Colonic mucosa (tissue), 4 donors: ENCODE results near the gene ZNF263. TPM values are rescaled to one million over a fixed set of nuclear protein-coding genes. Genes with fewer than 3 reads are reported as not detected.
A peak's percentile ranks its signal among the peaks of the same experiment; 100 is the strongest.

Source experiments
- DNase-seq: peaks from one replicate; pipeline ENCODE4 v3.0.0-alpha.2; 2020
- H3K27ac ChIP-seq: fragments of 200-600 bp; one replicate; pipeline ENCODE4 v1.8.0; 2021
- H3K27me3 ChIP-seq: fragments of 200-600 bp; one replicate; pipeline ENCODE4 v1.8.0; 2021
- H3K36me3 ChIP-seq: fragments of 200-600 bp; one replicate; pipeline ENCODE4 v1.8.0; 2021
- H3K4me1 ChIP-seq: fragments of 200-600 bp; one replicate; pipeline ENCODE4 v1.8.0; 2021; ENCODE audit warnings: mild to moderate bottlenecking
- H3K4me3 ChIP-seq: fragments of 200-600 bp; one replicate; pipeline ENCODE4 v1.8.0; 2021
- H3K9ac ChIP-seq, 2 donors: one replicate each; pipeline ENCODE4 v1.7.0; 2013; ENCODE audit warnings: control low read depth in 2 of 2, low read depth in 2 of 2, low read length in 2 of 2
- H3K9me3 ChIP-seq: fragments of 200-600 bp; one replicate; pipeline ENCODE4 v1.8.0; 2021
- intact Hi-C: fragments of 100-400 bp; cut with DNase I; formaldehyde crosslinking; loops from one replicate; pipeline ENCODE4 v1.14.1; 2022
- total RNA-seq, 2 donors: library from RNA; stranded (reverse); fragmentation: NEBNext Ultra II Directional in 1 of 2; extraction: Animal tissue kit (Norgen Biotek cat#: 25700) in 1 of 2; gene quantifications; one replicate each; pipeline ENCODE4 v1.2.1, GENCODE V29; 2021
- TF ChIP-seq, protein P1 (sequence below): fragments of 200-600 bp; IDR thresholded peaks from one replicate; pipeline ENCODE4 v1.8.0; 2022; ENCODE audit warnings: antibody characterized with exemption, mild to moderate bottlenecking
- donor health status: healthy.
- donor health status: DM: no; HTN: no; CAD: no.
- donor health status: DM: no; HTN: no; CAD: no.

The ZNF263 gene
- total RNA-seq, 2 donors from 2014 or later, result 19.5 to 27.2 TPM

DNA sequence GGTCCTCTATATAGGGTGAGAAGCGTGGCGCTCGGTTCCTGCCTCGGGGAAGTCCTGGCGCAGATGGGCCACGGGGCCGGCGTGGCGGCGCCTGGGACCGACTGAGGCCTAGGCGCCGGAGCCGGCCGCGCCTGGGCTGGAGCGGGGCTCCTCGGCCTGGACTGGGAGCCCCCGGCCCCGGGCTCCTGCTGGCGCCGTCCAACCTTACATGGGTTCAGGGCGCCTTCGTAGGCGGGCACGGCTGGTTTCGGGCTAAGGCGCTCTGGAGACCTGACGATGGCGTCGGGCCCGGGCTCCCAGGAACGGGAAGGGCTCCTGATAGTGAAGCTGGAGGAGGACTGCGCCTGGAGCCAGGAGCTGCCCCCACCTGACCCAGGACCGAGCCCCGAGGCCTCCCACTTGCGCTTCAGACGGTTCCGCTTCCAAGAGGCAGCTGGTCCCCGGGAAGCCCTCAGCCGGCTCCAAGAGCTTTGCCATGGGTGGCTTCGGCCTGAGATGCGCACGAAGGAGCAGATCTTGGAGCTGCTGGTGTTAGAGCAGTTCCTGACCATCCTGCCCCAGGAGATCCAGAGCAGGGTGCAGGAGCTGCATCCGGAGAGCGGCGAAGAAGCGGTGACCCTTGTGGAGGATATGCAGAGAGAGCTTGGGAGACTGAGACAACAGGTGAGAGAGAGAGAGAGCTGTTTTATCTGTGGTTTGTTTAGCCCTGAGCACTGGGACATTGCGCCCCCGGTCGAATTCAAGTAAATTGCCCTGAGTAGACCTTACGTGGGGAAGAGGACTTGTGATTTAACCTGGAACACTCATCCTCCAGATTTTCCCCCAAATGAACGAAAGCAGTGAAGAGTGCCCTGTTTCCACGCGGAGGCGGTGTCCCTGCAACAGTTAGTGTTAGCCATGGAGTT, 504 bp downstream of the ZNF263 start:
- H3K9me3 ChIP-seq, result peaks cover 5% of the 10 kb centered on the region
- no peak for DNase-seq
- TF ChIP-seq, protein P1, sequence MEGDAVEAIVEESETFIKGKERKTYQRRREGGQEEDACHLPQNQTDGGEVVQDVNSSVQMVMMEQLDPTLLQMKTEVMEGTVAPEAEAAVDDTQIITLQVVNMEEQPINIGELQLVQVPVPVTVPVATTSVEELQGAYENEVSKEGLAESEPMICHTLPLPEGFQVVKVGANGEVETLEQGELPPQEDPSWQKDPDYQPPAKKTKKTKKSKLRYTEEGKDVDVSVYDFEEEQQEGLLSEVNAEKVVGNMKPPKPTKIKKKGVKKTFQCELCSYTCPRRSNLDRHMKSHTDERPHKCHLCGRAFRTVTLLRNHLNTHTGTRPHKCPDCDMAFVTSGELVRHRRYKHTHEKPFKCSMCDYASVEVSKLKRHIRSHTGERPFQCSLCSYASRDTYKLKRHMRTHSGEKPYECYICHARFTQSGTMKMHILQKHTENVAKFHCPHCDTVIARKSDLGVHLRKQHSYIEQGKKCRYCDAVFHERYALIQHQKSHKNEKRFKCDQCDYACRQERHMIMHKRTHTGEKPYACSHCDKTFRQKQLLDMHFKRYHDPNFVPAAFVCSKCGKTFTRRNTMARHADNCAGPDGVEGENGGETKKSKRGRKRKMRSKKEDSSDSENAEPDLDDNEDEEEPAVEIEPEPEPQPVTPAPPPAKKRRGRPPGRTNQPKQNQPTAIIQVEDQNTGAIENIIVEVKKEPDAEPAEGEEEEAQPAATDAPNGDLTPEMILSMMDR, result no peak
- H3K27me3 ChIP-seq, result no peaks in the 10 kb centered on the region
- intact Hi-C loops, result loop anchor here (10.0 kb wide), 1 partner anchor 221 kb away; the partner anchor contains the start of gene CLUAP1
- peak overlapping the region; percentile 84 for H3K4me3 ChIP-seq
- peaks cover 5% of the 10 kb centered on the region for H3K36me3 ChIP-seq
- H3K4me1 ChIP-seq, result peaks cover 15% of the 10 kb centered on the region
- peak overlapping the region; percentile 96 for H3K27ac ChIP-seq
- H3K9ac ChIP-seq, result peak overlapping the region; percentile 89 to 96

DNA sequence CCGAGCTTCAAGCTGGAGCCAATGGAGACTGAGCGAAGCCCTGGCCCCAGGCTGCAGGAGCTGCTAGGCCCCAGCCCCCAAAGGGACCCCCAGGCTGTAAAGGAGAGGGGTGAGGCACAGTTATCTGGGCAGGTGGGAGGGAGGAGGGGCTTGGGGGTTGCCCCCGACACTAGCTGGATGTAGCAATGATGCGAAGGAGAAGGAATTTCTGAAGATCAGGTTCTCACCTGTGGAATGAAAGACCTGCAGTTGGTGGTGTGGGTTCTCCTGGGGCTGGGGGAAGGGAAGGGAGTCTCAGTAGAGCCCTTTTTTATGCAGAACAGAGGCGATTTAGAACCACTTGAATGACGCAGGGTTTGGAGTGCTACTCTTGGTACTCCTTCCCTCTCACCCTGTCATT, 1.8 kb downstream of the ZNF263 start:
- TF ChIP-seq, protein P1, result no peak
- H3K9ac ChIP-seq, result no peak overlapping the region
- no peak for DNase-seq
- intact Hi-C loops, result loop anchor here (10.0 kb wide), 1 partner anchor 220 kb away; the partner anchor contains the start of gene CLUAP1
- no peak overlapping the region for H3K27ac ChIP-seq
- H3K36me3 ChIP-seq, result peaks cover 19% of the 10 kb centered on the region
- H3K4me1 ChIP-seq, result peaks cover 15% of the 10 kb centered on the region
- no peak overlapping the region for H3K4me3 ChIP-seq
- no peaks in the 10 kb centered on the region for H3K27me3 ChIP-seq
- H3K9me3 ChIP-seq, result peaks cover 16% of the 10 kb centered on the region

DNA sequence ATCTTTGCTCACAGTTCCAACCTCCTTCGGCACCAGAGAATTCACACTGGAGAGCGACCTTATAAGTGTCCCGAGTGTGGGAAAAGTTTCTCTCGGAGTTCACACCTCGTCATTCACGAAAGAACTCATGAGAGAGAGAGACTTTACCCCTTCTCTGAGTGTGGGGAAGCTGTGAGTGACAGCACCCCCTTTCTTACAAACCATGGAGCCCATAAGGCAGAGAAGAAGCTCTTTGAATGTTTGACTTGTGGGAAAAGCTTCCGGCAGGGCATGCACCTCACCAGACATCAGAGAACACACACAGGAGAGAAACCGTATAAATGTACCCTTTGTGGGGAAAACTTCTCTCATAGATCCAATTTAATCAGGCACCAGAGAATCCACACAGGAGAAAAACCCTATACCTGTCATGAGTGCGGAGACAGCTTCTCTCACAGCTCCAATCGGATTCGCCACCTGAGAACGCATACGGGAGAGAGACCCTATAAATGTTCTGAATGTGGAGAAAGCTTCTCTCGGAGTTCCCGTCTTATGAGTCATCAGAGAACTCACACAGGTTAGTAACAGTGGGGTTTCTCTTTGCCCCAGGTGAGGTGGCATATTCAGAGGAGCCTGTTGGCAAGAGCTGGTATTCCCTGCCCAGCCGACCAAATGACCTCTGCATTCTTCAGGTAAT, 6.8 kb downstream of the ZNF263 start:
- H3K4me3 ChIP-seq, result no peak overlapping the region
- H3K9me3 ChIP-seq, result peaks cover 26% of the 10 kb centered on the region
- H3K27me3 ChIP-seq, result no peaks in the 10 kb centered on the region
- no peak for DNase-seq
- peaks cover under 1% of the 10 kb centered on the region for H3K4me1 ChIP-seq
- TF ChIP-seq, protein P1, result no peak
- intact Hi-C loops, result loop anchor here (10.0 kb wide), 1 partner anchor 215 kb away; the partner anchor contains the start of gene CLUAP1
- H3K9ac ChIP-seq, result no peak overlapping the region
- peaks cover 33% of the 10 kb centered on the region for H3K36me3 ChIP-seq
- H3K27ac ChIP-seq, result no peak overlapping the region

DNA sequence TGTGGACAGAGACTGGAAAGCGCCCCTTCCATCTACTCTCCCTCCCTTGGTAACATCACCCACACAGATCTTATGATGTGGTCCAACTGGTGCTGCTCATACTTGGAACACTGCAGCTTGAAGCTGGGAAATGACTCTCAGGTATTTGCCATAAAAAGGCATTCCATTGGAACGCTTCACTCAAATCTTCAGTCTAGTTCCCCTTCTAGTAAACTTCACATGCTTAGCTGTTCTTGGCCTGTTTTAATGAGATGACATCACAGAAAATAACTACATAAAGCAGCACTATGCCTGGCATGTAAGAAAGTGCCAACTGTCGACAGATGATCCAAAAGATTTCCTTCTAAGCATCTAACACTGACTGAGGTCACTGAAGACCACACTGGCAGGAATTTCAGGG, 9.3 kb downstream of the ZNF263 start:
- Histone ChIP-seq H3K9me3 (peaks cover 26% of the 10 kb centered on the region), H3K9ac (no peak overlapping the region), H3K36me3 (peaks cover 33% of the 10 kb centered on the region), H3K4me3 (no peak overlapping the region), H3K27me3 (no peaks in the 10 kb centered on the region), H3K27ac (no peak overlapping the region), H3K4me1 (no peaks in the 10 kb centered on the region)
- intact Hi-C loops, result no loop called here
- DNase-seq, result no peak
- TF ChIP-seq, protein P1, result no peak

DNA sequence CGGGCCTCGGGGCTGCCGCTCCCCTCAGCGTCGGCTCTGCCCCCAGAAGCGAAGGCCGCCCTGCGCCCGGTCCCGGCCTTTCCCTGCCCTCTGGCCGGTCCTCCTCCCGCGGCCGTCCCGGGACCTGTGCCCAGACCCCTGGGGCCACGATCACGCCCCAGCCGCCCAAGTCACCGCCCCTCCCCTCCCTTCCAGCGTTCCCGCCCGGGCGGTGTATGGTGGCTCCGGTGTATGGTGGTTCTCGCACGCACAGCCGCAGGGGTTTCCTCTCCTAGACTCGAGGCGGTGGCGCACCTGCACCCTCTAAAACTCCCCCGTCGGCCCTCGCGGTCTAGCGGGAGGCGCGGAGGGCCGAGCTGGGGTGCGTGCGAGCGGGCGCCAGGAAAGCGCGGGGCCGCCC, 11.9 kb downstream of the ZNF263 start:
- no peaks in the 10 kb centered on the region for H3K27me3 ChIP-seq
- intact Hi-C loops, result no loop called here
- H3K27ac ChIP-seq, result no peak overlapping the region
- H3K9ac ChIP-seq, result no peak overlapping the region
- H3K9me3 ChIP-seq, result peaks cover 9% of the 10 kb centered on the region
- TF ChIP-seq, protein P1, result no peak
- no peak overlapping the region for H3K4me3 ChIP-seq
- H3K4me1 ChIP-seq, result no peaks in the 10 kb centered on the region
- DNase-seq, result no peak
- H3K36me3 ChIP-seq, result peaks cover 14% of the 10 kb centered on the region
